Choroid plexus epithelial cell (primary cell): ENCODE results near the gene PLA2G7.

Experiments
- DNase-seq: peaks from one replicate; pipeline ENCODE4 v3.0.0-alpha.2; 2010; ENCODE audit warnings: low read depth
- H3K4me3 ChIP-seq: 2 replicates; pipeline ENCODE4 v1.5.1; 2011; ENCODE audit warnings: low read depth, mild to moderate bottlenecking, control low read depth, low read length, moderate library complexity
- CTCF ChIP-seq: conservative IDR thresholded peaks from 2 replicates; pipeline ENCODE4 v1.5.1; 2011; ENCODE audit warnings: low read depth, mild to moderate bottlenecking, control low read depth, inconsistent platforms, low read length, moderate library complexity

PLA2G7 gene

GRCh38 chr6:46690141-46690755 is 44.9 kb downstream of the PLA2G7 start:
- DNase-seq, result no peak
- TF ChIP-seq CTCF, result no peak
- no peak overlapping the region for H3K4me3 ChIP-seq

GRCh38 chr6:46689657-46690056 is 45.5 kb downstream of the PLA2G7 start:
- no peak overlapping the region for H3K4me3 ChIP-seq
- no peak for DNase-seq
- no peak for TF ChIP-seq CTCF

DNA sequence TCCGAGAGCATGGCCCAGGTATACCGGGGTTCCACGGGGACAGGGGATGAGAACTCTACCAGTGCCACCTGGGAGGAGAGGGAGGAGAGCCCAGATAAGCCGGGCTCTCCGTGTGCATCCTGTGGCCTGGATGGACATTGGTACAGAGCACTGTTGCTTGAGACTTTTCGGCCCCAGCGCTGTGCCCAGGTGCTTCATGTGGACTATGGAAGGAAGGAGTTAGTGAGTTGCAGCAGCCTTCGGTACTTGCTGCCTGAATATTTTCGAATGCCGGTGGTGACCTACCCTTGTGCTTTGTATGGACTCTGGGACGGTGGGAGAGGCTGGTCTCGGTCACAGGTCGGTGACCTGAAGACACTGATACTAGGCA is 46.2 kb downstream of the PLA2G7 start:
- H3K4me3 ChIP-seq, result no peak overlapping the region
- no peak for TF ChIP-seq CTCF
- DNase-seq, result no peak

DNA sequence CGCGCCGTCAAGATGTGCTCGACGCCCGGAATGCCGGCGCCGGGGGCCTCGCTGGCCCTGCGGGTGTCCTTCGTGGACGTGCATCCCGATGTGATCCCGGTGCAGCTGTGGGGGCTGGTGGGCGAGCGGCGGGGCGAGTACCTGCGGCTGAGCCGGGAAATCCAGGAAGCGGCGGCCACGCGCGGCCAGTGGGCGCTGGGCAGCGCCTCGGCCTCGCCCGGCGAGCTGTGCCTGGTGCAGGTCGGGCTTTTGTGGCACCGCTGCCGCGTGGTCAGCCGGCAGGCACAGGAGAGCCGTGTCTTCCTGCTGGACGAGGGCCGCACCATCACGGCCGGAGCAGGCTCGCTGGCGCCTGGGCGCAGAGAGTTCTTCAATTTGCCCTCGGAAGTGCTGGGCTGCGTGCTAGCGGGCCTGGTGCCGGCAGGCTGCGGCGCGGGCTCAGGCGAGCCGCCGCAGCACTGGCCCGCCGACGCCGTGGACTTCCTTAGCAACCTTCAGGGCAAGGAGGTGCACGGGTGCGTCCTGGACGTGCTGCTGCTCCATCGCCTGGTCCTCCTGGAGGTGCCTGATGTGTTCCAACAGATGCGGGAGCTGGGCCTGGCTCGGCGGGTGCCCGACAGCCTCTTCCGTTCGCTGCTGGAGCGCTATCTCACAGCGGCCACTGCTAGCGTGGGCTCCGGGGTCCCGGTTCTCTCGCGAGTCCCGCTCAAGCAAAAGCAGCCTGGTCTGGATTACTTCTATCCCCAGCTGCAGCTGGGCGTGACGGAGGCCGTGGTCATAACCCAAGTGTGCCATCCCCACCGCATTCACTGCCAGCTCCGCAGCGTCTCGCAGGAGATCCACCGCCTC is 46.8 kb downstream of the PLA2G7 start:
- no peak for TF ChIP-seq CTCF
- H3K4me3 ChIP-seq, result no peak overlapping the region
- no peak for DNase-seq

GRCh38 chr6:46687619-46688097 is 47.5 kb downstream of the PLA2G7 start, which contains the start of gene TDRD6:
TSS of gene TDRD6 (plus strand) at chr6:46687885. CDS start at chr6:46688129, 244 bp downstream.
- no peak for TF ChIP-seq CTCF
- no peak within 1 kb of the TSS for H3K4me3 ChIP-seq
- DNase-seq, result no peak

DNA sequence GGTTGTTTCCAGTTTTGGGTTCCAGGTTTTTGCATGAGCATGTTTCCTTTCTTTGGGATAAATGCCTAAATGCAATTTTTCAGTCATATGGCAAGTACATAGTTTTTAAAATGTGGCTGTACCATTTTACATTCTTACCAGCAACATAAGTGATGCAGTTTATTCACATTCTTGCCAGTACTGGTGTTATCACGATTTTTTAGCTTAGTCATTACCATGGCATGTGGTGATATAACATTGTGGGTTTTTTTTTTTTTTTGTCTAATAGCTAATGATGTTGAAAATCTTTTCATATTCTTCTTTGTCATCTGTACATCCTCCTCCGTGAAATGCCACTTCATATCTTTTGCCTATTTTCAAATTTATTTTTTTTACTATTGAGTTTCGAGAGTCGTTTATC is 50.4 kb downstream of the PLA2G7 start:
- no peak overlapping the region for H3K4me3 ChIP-seq
- no peak for TF ChIP-seq CTCF
- peak; percentile 75 for DNase-seq
